ENCODE results near the gene CCNY. TPM values are rescaled to one million over a fixed set of nuclear protein-coding genes. Genes with fewer than 3 reads are reported as not detected.

CCNY gene
- total RNA-seq, 1 experiment from 2014 or later, result 53.3 TPM

- Mint-ChIP-seq H3K9me3 (peaks cover 37% of the 10 kb centered on the region), H3K4me3 (no peak overlapping the region), H3K27me3 (ENCODE audit: low read depth) (no peaks in the 10 kb centered on the region), H3K36me3 (peaks cover 30% of the 10 kb centered on the region), H3K4me1 (peaks cover 43% of the 10 kb centered on the region), H3K27ac (no peak overlapping the region)
- no peak; the same call in 1 of the 2 replicates for ATAC-seq
- ChIA-PET CTCF (interaction anchor here (1.2 kb wide), 1 partner anchor 188 kb away, joined by 3 read pairs; no protein-coding TSS in a partner anchor), POLR2A (no interaction called here)
- TF ChIP-seq NR3C1 (CRISPR knock-in tag; conservative IDR thresholded peaks at IDR 0.05; ENCODE audit: low read depth), result no peak
- TF ChIP-seq TP53 (CRISPR knock-in tag; IDR thresholded peaks at IDR 0.05), result no peak
- 0 out of 2 replicates have a peak, but pooled peaks have one; percentile 25 for TF ChIP-seq GABPB1 (CRISPR knock-in tag; IDR thresholded peaks at IDR 0.05)
- no peak for DNase-seq (ENCODE audit: low spot score)
Measured at GRCh38 chr10:35386594-35387174, 50.4 kb downstream of the CCNY start.

GRCh38 chr10:35387768-35388167, 51.5 kb downstream of the CCNY start:
- peaks cover 39% of the 10 kb centered on the region for H3K9me3 Mint-ChIP-seq
- TF ChIP-seq ZNF423 (CRISPR knock-in tag; IDR thresholded peaks at IDR 0.05) (no peak), GRHL2 (CRISPR knock-in tag; IDR thresholded peaks at IDR 0.05; ENCODE audit: insufficient replicate concordance, severe bottlenecking) (no peak), RELA (CRISPR knock-in tag; IDR thresholded peaks at IDR 0.05; ENCODE audit: borderline replicate concordance) (no peak), E2F4 (CRISPR knock-in tag; IDR thresholded peaks at IDR 0.05; ENCODE audit: borderline replicate concordance, low read depth) (no peak), ZNF416 (CRISPR knock-in tag; IDR thresholded peaks at IDR 0.05) (no peak), ATF2 (CRISPR knock-in tag; IDR thresholded peaks at IDR 0.05; ENCODE audit: borderline replicate concordance, low read depth) (no peak), NFE2L1 (CRISPR knock-in tag; IDR thresholded peaks at IDR 0.05) (no peak), ERG (CRISPR knock-in tag; IDR thresholded peaks at IDR 0.05) (no peak), SMAD3 (CRISPR knock-in tag; IDR thresholded peaks at IDR 0.05; ENCODE audit: borderline replicate concordance) (no peak), ESRRA (CRISPR knock-in tag; IDR thresholded peaks at IDR 0.05; ENCODE audit: borderline replicate concordance) (no peak), ZNF512 (CRISPR knock-in tag; IDR thresholded peaks at IDR 0.05; ENCODE audit: borderline replicate concordance) (no peak), ZBTB21 (CRISPR knock-in tag; IDR thresholded peaks at IDR 0.05; ENCODE audit: borderline replicate concordance) (no peak)
- ATAC-seq, result no peak
- H3K4me3 Mint-ChIP-seq, result no peak overlapping the region
- ChIA-PET CTCF (no interaction called here), POLR2A (no interaction called here)
- H3K36me3 Mint-ChIP-seq, result peaks cover 32% of the 10 kb centered on the region
- H3K4me1 Mint-ChIP-seq, result peaks cover 47% of the 10 kb centered on the region
- H3K27me3 Mint-ChIP-seq (ENCODE audit: low read depth), result no peaks in the 10 kb centered on the region
- H3K27ac Mint-ChIP-seq, result no peak overlapping the region
- no peak for DNase-seq (ENCODE audit: low spot score)

- Mint-ChIP-seq H3K27ac (no peak overlapping the region), H3K36me3 (peaks cover 32% of the 10 kb centered on the region), H3K9me3 (peaks cover 39% of the 10 kb centered on the region), H3K4me1 (peaks cover 52% of the 10 kb centered on the region), H3K4me3 (no peak overlapping the region), H3K27me3 (ENCODE audit: low read depth) (no peaks in the 10 kb centered on the region)
- no peak for TF ChIP-seq MXD4 (CRISPR knock-in tag; IDR thresholded peaks at IDR 0.05; ENCODE audit: borderline replicate concordance)
- no peak for TF ChIP-seq RORB (CRISPR knock-in tag; IDR thresholded peaks at IDR 0.05)
- TF ChIP-seq CBFB (CRISPR knock-in tag; IDR thresholded peaks at IDR 0.05; ENCODE audit: low read depth), result no peak
- TF ChIP-seq USF1 (CRISPR knock-in tag; IDR thresholded peaks at IDR 0.05), result no peak
- no peak for TF ChIP-seq ATF2 (CRISPR knock-in tag; IDR thresholded peaks at IDR 0.05; ENCODE audit: borderline replicate concordance, low read depth)
- no peak for TF ChIP-seq E2F5 (CRISPR knock-in tag; IDR thresholded peaks at IDR 0.05)
- TF ChIP-seq JAZF1 (CRISPR knock-in tag; IDR thresholded peaks at IDR 0.05), result no peak
- no peak for TF ChIP-seq SMAD4 (CRISPR knock-in tag; IDR thresholded peaks at IDR 0.05)
- no peak for TF ChIP-seq NFATC4 (CRISPR knock-in tag; IDR thresholded peaks at IDR 0.05)
- ChIA-PET CTCF (no interaction called here), POLR2A (no interaction called here)
- no peak for DNase-seq (ENCODE audit: low spot score)
- ATAC-seq, result no peak
Measured at GRCh38 chr10:35388197-35388596, 51.9 kb downstream of the CCNY start.

Data from WTC11 (cell line).